ENCODE measurements around the gene ANKRD9.
"Not testable (repeated sequence)": the region's sequence is repeated elsewhere in the genome, so short reads cannot be mapped to it uniquely, and the experiment has no call there.

Gene ANKRD9

GRCh38 chr14:102551995-102552705 lies 42.6 kb upstream of the ANKRD9 start:
- peak overlapping the region; percentile 12 for H3K4me3 ChIP-seq (replicated peaks; ENCODE audit: low read depth, low read length)
- DNase-seq (ENCODE audit: low read depth), result peak; percentile 77
- no peak for TF ChIP-seq CTCF (IDR thresholded peaks at IDR 0.05; ENCODE audit: low read length, missing control alignments)

GRCh38 chr14:102550927-102551401 lies 41.4 kb upstream of the ANKRD9 start:
- not testable (repeated sequence) for H3K4me3 ChIP-seq (replicated peaks; ENCODE audit: low read depth, low read length)

DNA sequence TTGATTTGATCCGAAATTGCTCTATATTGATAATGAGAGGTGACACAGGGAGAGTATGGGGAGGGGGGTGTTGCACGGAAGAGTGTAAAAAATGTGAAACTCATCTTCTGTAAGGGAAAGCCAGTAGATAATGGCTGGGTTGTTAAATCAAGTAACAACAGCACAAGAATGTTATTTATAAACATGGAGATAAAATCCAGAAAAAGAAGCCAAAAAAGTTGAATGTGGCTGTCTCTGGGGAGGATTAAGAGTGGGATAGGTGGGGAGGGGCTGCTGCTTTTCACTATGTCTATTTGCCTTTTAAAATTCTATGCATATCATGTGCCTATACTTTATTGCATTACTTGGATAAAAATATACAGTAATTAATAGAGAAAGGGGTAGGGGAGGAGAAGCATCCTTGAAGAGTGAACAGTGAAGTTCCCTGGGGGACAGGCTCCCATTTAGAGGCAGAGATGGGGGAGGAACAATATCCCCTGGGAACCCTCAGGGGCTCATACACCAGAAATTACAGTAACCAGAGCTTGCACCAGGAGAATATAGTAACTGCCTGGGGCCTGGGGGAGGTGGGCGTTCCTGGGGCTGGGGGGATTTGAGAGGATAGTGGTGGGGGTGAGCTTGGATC lies 39.2 kb upstream of the ANKRD9 start:
- H3K4me3 ChIP-seq (replicated peaks; ENCODE audit: low read depth, low read length), result no peak overlapping the region
- no peak for DNase-seq (ENCODE audit: low read depth)
- no peak for TF ChIP-seq CTCF (IDR thresholded peaks at IDR 0.05; ENCODE audit: low read length, missing control alignments)

More at GRCh38 chr14:102550927-102551401, 41.4 kb upstream of the ANKRD9 start:
- not testable (repeated sequence) for DNase-seq (ENCODE audit: low read depth)

- TF ChIP-seq CTCF (IDR thresholded peaks at IDR 0.05; ENCODE audit: low read length, missing control alignments), result no peak
- no peak overlapping the region for H3K4me3 ChIP-seq (replicated peaks; ENCODE audit: low read depth, low read length)
- peak; percentile 58 for DNase-seq (ENCODE audit: low read depth)
These were observed 36.1 kb upstream of the ANKRD9 start for GRCh38 chr14:102545461-102546265.

DNA sequence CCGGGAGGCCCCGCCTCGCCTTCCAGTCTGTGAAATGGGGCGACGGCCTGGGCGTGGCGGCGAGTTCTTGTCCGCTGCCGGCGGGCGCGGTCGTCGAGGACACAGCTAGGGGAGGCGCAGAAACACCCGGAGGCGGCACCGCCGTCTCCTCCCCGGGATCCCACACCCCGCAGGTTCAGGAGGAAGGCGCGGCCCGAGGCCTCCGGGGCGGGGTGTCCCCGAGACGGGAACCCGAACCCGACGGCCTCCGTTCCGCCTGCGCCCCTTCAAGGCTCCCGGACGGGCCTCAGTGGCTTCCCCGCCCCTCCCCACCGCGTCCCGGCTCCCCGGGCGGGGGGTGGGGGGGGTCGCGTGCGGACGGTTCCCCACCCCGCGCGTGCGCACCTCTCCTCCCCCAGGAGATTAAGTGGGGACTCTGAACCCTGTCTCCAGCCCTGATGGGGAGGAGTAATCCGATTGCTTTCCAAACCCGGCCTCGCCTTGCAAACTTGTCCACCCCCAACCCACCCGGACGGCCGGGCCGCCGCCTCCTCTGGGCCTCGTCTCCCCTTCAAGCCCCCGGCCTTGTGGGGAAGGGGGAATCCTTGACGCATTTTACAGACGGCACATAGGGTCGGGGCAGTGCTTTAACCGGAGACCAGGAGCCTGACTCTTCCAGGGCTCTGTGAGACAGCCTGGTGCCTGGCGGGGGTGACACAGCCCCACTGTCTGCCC lies 35.3 kb upstream of the ANKRD9 start:
- DNase-seq (ENCODE audit: low read depth), result no peak
- no peak for TF ChIP-seq CTCF (IDR thresholded peaks at IDR 0.05; ENCODE audit: low read length, missing control alignments)
- H3K4me3 ChIP-seq (replicated peaks; ENCODE audit: low read depth, low read length), result no peak overlapping the region

GRCh38 chr14:102544046-102544746 lies 34.6 kb upstream of the ANKRD9 start:
- no peak for DNase-seq (ENCODE audit: low read depth)
- TF ChIP-seq CTCF (IDR thresholded peaks at IDR 0.05; ENCODE audit: low read length, missing control alignments), result no peak
- no peak overlapping the region for H3K4me3 ChIP-seq (replicated peaks; ENCODE audit: low read depth, low read length)
